Dermis microvascular lymphatic vessel endothelial cell (primary cell): ENCODE results near the gene WNT3. TPM values are rescaled to one million over a fixed set of nuclear protein-coding genes. Genes with fewer than 3 reads are reported as not detected.
"Not testable (repeated sequence)": the region's sequence is repeated elsewhere in the genome, so short reads cannot be mapped to it uniquely, and the experiment has no call there.

ENCODE experiments used
- DNase-seq, 2 donors: peaks; one replicate each; pipeline versions ENCODE4 v3.0.0 to v3.0.0-alpha.2; 2010; ENCODE audit warnings: low read depth in 2 of 2
- total RNA-seq: library from RNA; depleted of rRNA; stranded (reverse); fragments of >200 nt; gene quantifications from 2 replicates; pipeline ENCODE4 v1.2.1, GENCODE V29; 2014

Gene WNT3
- total RNA-seq, 1 donor from 2014 or later, result 0.90 TPM

- DNase-seq, result no peak
These were observed 32.8 kb downstream of the WNT3 start for GRCh38 chr17:46785696-46786095.

GRCh38 chr17:46783031-46783593 lies 35.4 kb downstream of the WNT3 start:
- DNase-seq, result no peak

GRCh38 chr17:46782250-46782953 lies 36.1 kb downstream of the WNT3 start:
- peak; percentile 26 to 62 for DNase-seq

- DNase-seq, result no peak
These were observed 38.5 kb downstream of the WNT3 start for GRCh38 chr17:46780003-46780373.

- DNase-seq, result peak in 1 of 2 donors; percentile 21
These were observed 40.3 kb downstream of the WNT3 start for GRCh38 chr17:46777943-46778915.

GRCh38 chr17:46776298-46777005 lies 42.0 kb downstream of the WNT3 start:
- DNase-seq, result no peak

GRCh38 chr17:46774108-46774737 lies 44.3 kb downstream of the WNT3 start:
- DNase-seq, result no peak

GRCh38 chr17:46773676-46774075 lies 44.8 kb downstream of the WNT3 start:
- DNase-seq, result no peak

- DNase-seq, result no peak
These were observed 45.3 kb downstream of the WNT3 start for GRCh38 chr17:46773221-46773605.

GRCh38 chr17:46772475-46773220 lies 45.8 kb downstream of the WNT3 start:
- DNase-seq, result no peak

GRCh38 chr17:46771561-46772474 lies 46.7 kb downstream of the WNT3 start:
- peak in 1 of 2 donors; percentile 62 for DNase-seq

- DNase-seq, result peak in 1 of 2 donors; percentile 52
These were observed 47.5 kb downstream of the WNT3 start for GRCh38 chr17:46770818-46771560.

GRCh38 chr17:46770439-46770817 lies 48.1 kb downstream of the WNT3 start:
- DNase-seq, result no peak

- DNase-seq, result peak in 1 of 2 donors; percentile 14
These were observed 48.7 kb downstream of the WNT3 start for GRCh38 chr17:46769531-46770438.

GRCh38 chr17:46768896-46769295 lies 49.6 kb downstream of the WNT3 start:
- DNase-seq, result not testable (repeated sequence)

GRCh38 chr17:46768540-46768870 lies 50.0 kb downstream of the WNT3 start:
- no peak for DNase-seq
